Neural cell (in vitro differentiated cells): ENCODE results near the gene ZDHHC21. TPM values are rescaled to one million over a fixed set of nuclear protein-coding genes. Genes with fewer than 3 reads are reported as not detected.

Experiments used
- polyA plus RNA-seq: library from polyadenylated mRNA; depleted of rRNA; stranded (reverse); fragments of >200 nt; gene quantifications from 2 replicates; pipeline ENCODE4 v1.2.3, GENCODE V29; 2014

ZDHHC21 gene
- polyA plus RNA-seq, 1 donor from 2014 or later = 19.8 TPM

Other genes starting within 250 kb of the ZDHHC21 start
- not detected in 2 replicates for gene CER1, start 29.3 kb upstream of the ZDHHC21 start, polyA plus RNA-seq
- 2.3 and 2.6 TPM in 2 replicates for gene FREM1, start 217.0 kb upstream of the ZDHHC21 start, polyA plus RNA-seq